ENCODE measurements around the gene ARFGAP2. TPM values are rescaled to one million over a fixed set of nuclear protein-coding genes. Genes with fewer than 3 reads are reported as not detected.
"Not testable (repeated sequence)": the region's sequence is repeated elsewhere in the genome, so short reads cannot be mapped to it uniquely, and the experiment has no call there.

The ARFGAP2 gene
- total and polyA plus RNA-seq, 2 of the 8 experiments (the other 6 are each of a cell fraction or from before 2014, with no cell fraction given), result 50.2 to 64.0 TPM

DNA sequence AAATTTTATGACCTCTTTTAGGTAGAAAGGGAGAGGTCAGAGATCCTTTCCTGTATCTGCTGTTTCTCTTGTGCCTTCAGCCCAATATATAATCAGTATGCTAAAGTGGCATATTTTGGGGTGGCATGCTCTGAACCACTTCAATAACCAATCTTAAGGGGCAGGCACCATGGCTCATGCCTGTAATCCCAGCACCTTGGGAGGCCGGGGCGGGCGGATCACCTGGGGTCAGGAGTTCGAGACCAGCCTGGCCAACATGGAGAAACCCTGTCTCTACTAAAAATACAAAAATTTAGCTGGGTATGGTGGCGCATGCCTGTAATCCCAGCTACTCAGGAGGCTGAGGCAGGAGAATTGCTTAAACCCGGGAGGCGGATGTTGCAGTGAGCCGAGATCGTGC, 21.5 kb upstream of the ARFGAP2 start:
- not testable (repeated sequence) for FAIRE-seq; H3K23ac ChIP-seq (ENCODE audit: insufficient read length); H3K79me1 ChIP-seq (ENCODE audit: low read depth, low read length); H3K36me3 ChIP-seq (ENCODE audit: control insufficient read depth in 2 of 4, insufficient read depth in 4 of 4, low read length in 3 of 4); H3K4me2 ChIP-seq (ENCODE audit: insufficient read depth in 1 of 2, low read depth in 2 of 2, low read length in 2 of 2); H2BK120ac ChIP-seq (replicated peaks; ENCODE audit: low read depth, low read length); H3K4me1 ChIP-seq (replicated peaks in 1 of 4; ENCODE audit: control insufficient read depth in 3 of 4, insufficient read depth in 4 of 4, low read length in 3 of 4); H2AK5ac ChIP-seq (ENCODE audit: low read depth, low read length); H4K5ac ChIP-seq (ENCODE audit: insufficient read length, low read depth, low read length); H3K23me2 ChIP-seq (ENCODE audit: low read depth, low read length); DNase-seq (ENCODE audit: low read depth in 1 of 2, low spot score in 2 of 2); H3K9ac ChIP-seq (replicated peaks in 1 of 4; ENCODE audit: extremely low read depth in 1 of 4, low read depth in 3 of 4, low read length in 3 of 4); H3K14ac ChIP-seq (ENCODE audit: insufficient read length); H2BK12ac ChIP-seq (ENCODE audit: low read depth, low read length); H3K79me2 ChIP-seq (ENCODE audit: control insufficient read depth in 1 of 2, insufficient read depth in 2 of 2, low read length in 2 of 2); H3K4ac ChIP-seq (replicated peaks; ENCODE audit: insufficient read length, low read depth, low read length); H3K4me3 ChIP-seq (ENCODE audit: extremely low read depth in 1 of 4, insufficient read depth in 2 of 4, low read depth in 3 of 4, low read length in 4 of 4); H4K20me1 ChIP-seq (replicated peaks in 1 of 2; ENCODE audit: control insufficient read depth in 1 of 2, insufficient read depth in 2 of 2, low read length in 2 of 2); H2BK15ac ChIP-seq (ENCODE audit: low read length); H3K9me3 ChIP-seq (ENCODE audit: insufficient read depth in 2 of 2, low read depth in 1 of 2, low read length in 1 of 2); H2BK5ac ChIP-seq (ENCODE audit: low read depth, low read length); H4K8ac ChIP-seq (ENCODE audit: extremely low read depth, insufficient read depth, low read length); H3K27me3 ChIP-seq (replicated peaks in 1 of 4; ENCODE audit: control insufficient read depth in 3 of 4, extremely low read depth in 1 of 4, insufficient read depth in 3 of 4, low read length in 3 of 4); H3K56ac ChIP-seq (replicated peaks; ENCODE audit: insufficient read length, low read depth, low read length); H2AFZ ChIP-seq (ENCODE audit: low read length); H3K18ac ChIP-seq (ENCODE audit: extremely low read depth, low read length); H2BK20ac ChIP-seq (ENCODE audit: low read length); H3K27ac ChIP-seq (ENCODE audit: low read depth, low read length); H4K91ac ChIP-seq (replicated peaks; ENCODE audit: insufficient read length, low read length)
- WGBS, 2 experiments (ENCODE audit: extremely low coverage in 1 of 2, insufficient coverage in 1 of 2, insufficient read length in 1 of 2, insufficient replicate concordance in 2 of 2, low coverage in 1 of 2, low lambda C conversion rate in 2 of 2, missing lambda C conversion rate in 1 of 2), result 89% methylated on average over 9 of the region's 9 CpGs; no CpG with 5 or more reads in 1 of the 2 experiments
- ChIA-PET CTCF (ENCODE audit: partially characterized antibody) (interaction anchor here (1.0 to 21.5 kb wide), 4 partner anchors 17 to 45 kb away, joined by 4 to 247 read pairs (median 10); partner anchors contain the start of genes ARFGAP2 and PACSIN3), POLR2A (ENCODE audit: partially characterized antibody) (interaction anchor here (0.7 to 3.3 kb wide), 3 partner anchors 11 to 16 kb away, joined by 3 to 14 read pairs (median 10); partner anchors contain the start of genes DDB2 and PACSIN3)
